HepG2 (cell line): ENCODE data around the gene ZNF48. TPM values are rescaled to one million over a fixed set of nuclear protein-coding genes. Genes with fewer than 3 reads are reported as not detected.

Experiments
- ATF7 ChIP-seq, 2 experiments: fragments of 450-650 bp in 1 of 2; sonication (generic) in 1 of 2; formaldehyde crosslinking in 1 of 2; IDR thresholded peaks; 2 replicates each; pipeline versions ENCODE4 v1.4.0 to v1.6.1; 2016 to 2020; ENCODE audit warnings: antibody characterized with exemption in 1 of 2, mild to moderate bottlenecking in 1 of 2, missing genetic modification reagents in 1 of 2
- CC2D1A ChIP-seq: sonication (generic); formaldehyde crosslinking; IDR thresholded peaks from 2 replicates; pipeline ENCODE4 v1.8.1; 2023; ENCODE audit warnings: mild to moderate bottlenecking, missing genetic modification reagents
- CREM ChIP-seq, 2 experiments: sonication (generic) in 1 of 2; formaldehyde crosslinking in 1 of 2; IDR thresholded peaks; 2 replicates each; pipeline versions ENCODE4 v1.4.0 to v1.6.1; 2016 to 2020; ENCODE audit warnings: antibody characterized with exemption in 1 of 2, mild to moderate bottlenecking in 1 of 2, missing genetic modification reagents in 1 of 2
- DMAP1 ChIP-seq: IDR thresholded peaks from 2 replicates; pipeline ENCODE4 v1.6.1; 2016
- HMGA1 ChIP-seq: sonication (generic); formaldehyde crosslinking; conservative IDR thresholded peaks from 2 replicates; pipeline ENCODE4 v1.4.0; 2020; ENCODE audit warnings: missing genetic modification reagents
- HNF4A ChIP-seq: sonication (generic); formaldehyde crosslinking; IDR thresholded peaks from 2 replicates; pipeline ENCODE4 v1.4.0; 2020; ENCODE audit warnings: missing genetic modification reagents
- KDM2A ChIP-seq: sonication (generic); formaldehyde crosslinking; IDR thresholded peaks from 2 replicates; pipeline ENCODE4 v1.4.0; 2020; ENCODE audit warnings: low read depth, missing genetic modification reagents, borderline replicate concordance
- KDM5A ChIP-seq: fragments of 200-600 bp; sonication (generic); IDR thresholded peaks from 2 replicates; pipeline ENCODE4 v1.7.0; 2018; ENCODE audit warnings: antibody characterized with exemption, mild to moderate bottlenecking, low read length, borderline replicate concordance
- MBD4 ChIP-seq: IDR thresholded peaks from 2 replicates; pipeline ENCODE4 v1.6.1; 2012; ENCODE audit warnings: low read length, inconsistent platforms, borderline replicate concordance
- NFYB ChIP-seq: sonication (generic); formaldehyde crosslinking; IDR thresholded peaks from 2 replicates; pipeline ENCODE4 v1.4.0; 2020; ENCODE audit warnings: missing genetic modification reagents
- PAWR ChIP-seq: sonication (generic); formaldehyde crosslinking; IDR thresholded peaks from 2 replicates; pipeline ENCODE4 v1.4.0; 2020; ENCODE audit warnings: missing genetic modification reagents, mild to moderate bottlenecking, borderline replicate concordance
- SMYD3 ChIP-seq: sonication (generic); formaldehyde crosslinking; IDR thresholded peaks from 2 replicates; pipeline ENCODE4 v1.8.1; 2023; ENCODE audit warnings: mild to moderate bottlenecking, missing genetic modification reagents
- TEAD2 ChIP-seq: sonication (generic); formaldehyde crosslinking; IDR thresholded peaks from 2 replicates; pipeline ENCODE4 v1.9.0; 2021; ENCODE audit warnings: missing genetic modification reagents
- U2AF1 ChIP-seq: fragments of 200-400 bp; formaldehyde crosslinking; optimal IDR thresholded peaks from 2 replicates; pipeline ENCODE3; 2017; ENCODE audit warnings: mild to moderate bottlenecking, low read depth, low read length
- ZFP37 ChIP-seq: sonication (generic); formaldehyde crosslinking; IDR thresholded peaks from 2 replicates; pipeline ENCODE4 v1.4.0; 2020; ENCODE audit warnings: missing genetic modification reagents, borderline replicate concordance
- ZIK1 ChIP-seq: sonication (generic); formaldehyde crosslinking; IDR thresholded peaks from 2 replicates; pipeline ENCODE4 v1.5.0; 2020; ENCODE audit warnings: mild to moderate bottlenecking, low read depth, missing genetic modification reagents, borderline replicate concordance
- ZNF205 ChIP-seq: IDR thresholded peaks from 2 replicates; pipeline ENCODE4 v1.6.1; 2018; ENCODE audit warnings: missing biosample characterization, missing genetic modification reagents
- ZNF446 ChIP-seq: sonication (generic); formaldehyde crosslinking; IDR thresholded peaks from 2 replicates; pipeline ENCODE4 v1.5.0; 2020; ENCODE audit warnings: mild to moderate bottlenecking, missing genetic modification reagents
- ZNF552 ChIP-seq: sonication (generic); formaldehyde crosslinking; IDR thresholded peaks from 2 replicates; pipeline ENCODE4 v1.9.0; 2022; ENCODE audit warnings: missing genetic modification reagents, mild to moderate bottlenecking, borderline replicate concordance
- ZNF616 ChIP-seq: sonication (generic); formaldehyde crosslinking; IDR thresholded peaks from 2 replicates; pipeline ENCODE4 v1.5.0; 2020; ENCODE audit warnings: low read depth, mild to moderate bottlenecking, missing genetic modification reagents
- ZNF747 ChIP-seq: sonication (generic); formaldehyde crosslinking; IDR thresholded peaks from 2 replicates; pipeline ENCODE4 v1.8.1; 2023; ENCODE audit warnings: missing genetic modification reagents, mild to moderate bottlenecking, borderline replicate concordance
- ZNF75D ChIP-seq: sonication (generic); formaldehyde crosslinking; IDR thresholded peaks from 2 replicates; pipeline ENCODE4 v1.8.1; 2023; ENCODE audit warnings: missing genetic modification reagents, mild to moderate bottlenecking, borderline replicate concordance
- polyA plus RNA-seq, 8 experiments: library from polyadenylated mRNA; depleted of rRNA in 3 of 8; stranded (reverse) in 7 of 8; unstranded in 1 of 8; fragments of >200 nt; fragmentation: Illumina TruSeq in 4 of 8; extraction: Trizol in 4 of 8; gene quantifications; 2 replicates each; pipeline versions ENCODE4 v1.2.1 to v1.2.3, GENCODE V29; 2011 to 2016; ENCODE audit warnings: low read depth in 4 of 8, missing spikeins in 1 of 8, mixed read lengths in 1 of 8; ENCODE audit not compliant: insufficient read depth in 1 of 8
- total RNA-seq, 5 experiments: library from RNA; depleted of rRNA; stranded (reverse); fragments of >200 nt; fragmentation: Illumina TruSeq; extraction: Trizol; gene quantifications; 2 replicates each; pipeline ENCODE4 v1.2.3, GENCODE V29; 2016; ENCODE audit warnings: low read depth in 1 of 5
- TF ChIP-seq, protein P1 (sequence below): IDR thresholded peaks from 2 replicates; pipeline ENCODE4 v1.6.1; 2018; ENCODE audit warnings: missing genetic modification reagents
- TF ChIP-seq, protein P2 (sequence below): sonication (generic); formaldehyde crosslinking; IDR thresholded peaks from 2 replicates; pipeline ENCODE4 v1.8.1; 2023; ENCODE audit warnings: mild to moderate bottlenecking, missing genetic modification reagents, borderline replicate concordance
- TF ChIP-seq, protein P3 (sequence below): IDR thresholded peaks from 2 replicates; pipeline ENCODE4 v1.6.1; 2016; ENCODE audit warnings: low read depth, missing genetic modification reagents, missing compliant biosample characterization

The ZNF48 gene
- total and polyA plus RNA-seq, 2 of the 13 experiments (the other 11 are each of a cell fraction or from before 2014, with no cell fraction given): 9.9 to 12.3 TPM

DNA sequence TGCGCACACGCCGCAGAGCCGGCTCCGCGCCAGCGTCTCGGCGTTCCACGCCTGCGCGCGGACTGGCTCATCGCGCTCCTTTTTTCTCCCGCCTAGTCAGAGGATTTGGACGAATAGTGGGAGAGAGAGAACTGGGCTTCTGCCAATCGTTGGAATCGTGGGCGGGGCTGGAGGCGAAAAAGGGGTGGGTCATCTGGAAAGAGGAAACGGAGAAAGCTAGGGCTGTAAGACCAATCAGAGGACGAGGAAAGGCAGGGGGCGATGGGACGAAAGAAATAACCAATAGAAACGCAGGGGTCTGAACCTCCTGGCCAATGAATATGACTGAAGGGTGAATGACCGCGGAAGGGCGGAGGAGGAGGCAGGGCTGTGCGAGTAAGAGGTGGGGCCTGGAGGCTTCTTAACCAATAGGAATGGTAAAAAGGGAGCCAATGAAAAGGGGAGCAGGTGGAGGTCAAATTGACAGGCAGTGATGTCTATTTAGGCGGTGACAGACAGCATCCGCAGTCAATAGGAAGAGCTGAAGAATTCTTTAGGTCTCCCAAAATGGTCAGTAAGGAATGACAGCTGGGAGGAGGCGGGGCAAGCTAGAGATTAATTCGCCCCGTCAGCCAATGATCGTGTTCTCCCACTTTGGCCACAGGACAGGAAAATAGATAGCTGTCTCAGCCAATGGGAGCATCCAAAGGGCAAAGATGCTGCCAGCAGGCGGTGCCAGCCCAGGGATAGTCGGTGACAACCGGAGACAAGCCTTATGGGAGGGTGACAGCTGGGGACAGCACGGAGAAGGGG is 24.6 kb upstream of the ZNF48 start, which contains the start of gene TBC1D10B (continued):
- TF ChIP-seq ZNF75D (CRISPR knock-in tag) (no peak), ATF7 (IDR thresholded peaks at IDR 0.05) (no peak), ATF7 (CRISPR knock-in tag; IDR thresholded peaks at IDR 0.05) (no peak), ZNF552 (no peak), KDM5A (no peak; the same call in 1 of the 2 replicates), CREM (IDR thresholded peaks at IDR 0.05) (peak; percentile 91), CREM (CRISPR knock-in tag; IDR thresholded peaks at IDR 0.05) (no peak), ZNF747 (no peak), MBD4 (no peak), KDM2A (CRISPR knock-in tag) (peak; percentile 70), HMGA1 (no peak), TEAD2 (CRISPR knock-in tag) (no peak), ZFP37 (CRISPR knock-in tag) (no peak), HNF4A (no peak), ZNF616 (no peak), DMAP1 (no peak; the same call in 1 of the 2 replicates), NFYB (CRISPR knock-in tag) (peak; percentile 92), ZNF205 (no peak), ZIK1 (CRISPR knock-in tag) (no peak), ZNF446 (no peak), PAWR (CRISPR knock-in tag) (no peak), SMYD3 (no peak), U2AF1 (no peak), CC2D1A (CRISPR knock-in tag) (no peak)
- TF ChIP-seq, protein P1, sequence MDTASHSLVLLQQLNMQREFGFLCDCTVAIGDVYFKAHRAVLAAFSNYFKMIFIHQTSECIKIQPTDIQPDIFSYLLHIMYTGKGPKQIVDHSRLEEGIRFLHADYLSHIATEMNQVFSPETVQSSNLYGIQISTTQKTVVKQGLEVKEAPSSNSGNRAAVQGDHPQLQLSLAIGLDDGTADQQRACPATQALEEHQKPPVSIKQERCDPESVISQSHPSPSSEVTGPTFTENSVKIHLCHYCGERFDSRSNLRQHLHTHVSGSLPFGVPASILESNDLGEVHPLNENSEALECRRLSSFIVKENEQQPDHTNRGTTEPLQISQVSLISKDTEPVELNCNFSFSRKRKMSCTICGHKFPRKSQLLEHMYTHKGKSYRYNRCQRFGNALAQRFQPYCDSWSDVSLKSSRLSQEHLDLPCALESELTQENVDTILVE (CRISPR knock-in tag): peak; percentile 86; the same call in 1 of the 2 replicates
- TF ChIP-seq, protein P2, sequence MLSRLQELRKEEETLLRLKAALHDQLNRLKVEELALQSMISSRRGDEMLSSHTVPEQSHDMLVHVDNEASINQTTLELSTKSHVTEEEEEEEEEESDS (CRISPR knock-in tag): no peak
- TF ChIP-seq, protein P3, sequence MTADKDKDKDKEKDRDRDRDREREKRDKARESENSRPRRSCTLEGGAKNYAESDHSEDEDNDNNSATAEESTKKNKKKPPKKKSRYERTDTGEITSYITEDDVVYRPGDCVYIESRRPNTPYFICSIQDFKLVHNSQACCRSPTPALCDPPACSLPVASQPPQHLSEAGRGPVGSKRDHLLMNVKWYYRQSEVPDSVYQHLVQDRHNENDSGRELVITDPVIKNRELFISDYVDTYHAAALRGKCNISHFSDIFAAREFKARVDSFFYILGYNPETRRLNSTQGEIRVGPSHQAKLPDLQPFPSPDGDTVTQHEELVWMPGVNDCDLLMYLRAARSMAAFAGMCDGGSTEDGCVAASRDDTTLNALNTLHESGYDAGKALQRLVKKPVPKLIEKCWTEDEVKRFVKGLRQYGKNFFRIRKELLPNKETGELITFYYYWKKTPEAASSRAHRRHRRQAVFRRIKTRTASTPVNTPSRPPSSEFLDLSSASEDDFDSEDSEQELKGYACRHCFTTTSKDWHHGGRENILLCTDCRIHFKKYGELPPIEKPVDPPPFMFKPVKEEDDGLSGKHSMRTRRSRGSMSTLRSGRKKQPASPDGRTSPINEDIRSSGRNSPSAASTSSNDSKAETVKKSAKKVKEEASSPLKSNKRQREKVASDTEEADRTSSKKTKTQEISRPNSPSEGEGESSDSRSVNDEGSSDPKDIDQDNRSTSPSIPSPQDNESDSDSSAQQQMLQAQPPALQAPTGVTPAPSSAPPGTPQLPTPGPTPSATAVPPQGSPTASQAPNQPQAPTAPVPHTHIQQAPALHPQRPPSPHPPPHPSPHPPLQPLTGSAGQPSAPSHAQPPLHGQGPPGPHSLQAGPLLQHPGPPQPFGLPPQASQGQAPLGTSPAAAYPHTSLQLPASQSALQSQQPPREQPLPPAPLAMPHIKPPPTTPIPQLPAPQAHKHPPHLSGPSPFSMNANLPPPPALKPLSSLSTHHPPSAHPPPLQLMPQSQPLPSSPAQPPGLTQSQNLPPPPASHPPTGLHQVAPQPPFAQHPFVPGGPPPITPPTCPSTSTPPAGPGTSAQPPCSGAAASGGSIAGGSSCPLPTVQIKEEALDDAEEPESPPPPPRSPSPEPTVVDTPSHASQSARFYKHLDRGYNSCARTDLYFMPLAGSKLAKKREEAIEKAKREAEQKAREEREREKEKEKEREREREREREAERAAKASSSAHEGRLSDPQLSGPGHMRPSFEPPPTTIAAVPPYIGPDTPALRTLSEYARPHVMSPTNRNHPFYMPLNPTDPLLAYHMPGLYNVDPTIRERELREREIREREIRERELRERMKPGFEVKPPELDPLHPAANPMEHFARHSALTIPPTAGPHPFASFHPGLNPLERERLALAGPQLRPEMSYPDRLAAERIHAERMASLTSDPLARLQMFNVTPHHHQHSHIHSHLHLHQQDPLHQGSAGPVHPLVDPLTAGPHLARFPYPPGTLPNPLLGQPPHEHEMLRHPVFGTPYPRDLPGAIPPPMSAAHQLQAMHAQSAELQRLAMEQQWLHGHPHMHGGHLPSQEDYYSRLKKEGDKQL (CRISPR knock-in tag): no peak
